ENCODE data around the gene CBLN3. TPM values are rescaled to one million over a fixed set of nuclear protein-coding genes. Genes with fewer than 3 reads are reported as not detected.

The CBLN3 gene
- total RNA-seq, 1 donor from 2014 or later, result 2.4 TPM

DNA sequence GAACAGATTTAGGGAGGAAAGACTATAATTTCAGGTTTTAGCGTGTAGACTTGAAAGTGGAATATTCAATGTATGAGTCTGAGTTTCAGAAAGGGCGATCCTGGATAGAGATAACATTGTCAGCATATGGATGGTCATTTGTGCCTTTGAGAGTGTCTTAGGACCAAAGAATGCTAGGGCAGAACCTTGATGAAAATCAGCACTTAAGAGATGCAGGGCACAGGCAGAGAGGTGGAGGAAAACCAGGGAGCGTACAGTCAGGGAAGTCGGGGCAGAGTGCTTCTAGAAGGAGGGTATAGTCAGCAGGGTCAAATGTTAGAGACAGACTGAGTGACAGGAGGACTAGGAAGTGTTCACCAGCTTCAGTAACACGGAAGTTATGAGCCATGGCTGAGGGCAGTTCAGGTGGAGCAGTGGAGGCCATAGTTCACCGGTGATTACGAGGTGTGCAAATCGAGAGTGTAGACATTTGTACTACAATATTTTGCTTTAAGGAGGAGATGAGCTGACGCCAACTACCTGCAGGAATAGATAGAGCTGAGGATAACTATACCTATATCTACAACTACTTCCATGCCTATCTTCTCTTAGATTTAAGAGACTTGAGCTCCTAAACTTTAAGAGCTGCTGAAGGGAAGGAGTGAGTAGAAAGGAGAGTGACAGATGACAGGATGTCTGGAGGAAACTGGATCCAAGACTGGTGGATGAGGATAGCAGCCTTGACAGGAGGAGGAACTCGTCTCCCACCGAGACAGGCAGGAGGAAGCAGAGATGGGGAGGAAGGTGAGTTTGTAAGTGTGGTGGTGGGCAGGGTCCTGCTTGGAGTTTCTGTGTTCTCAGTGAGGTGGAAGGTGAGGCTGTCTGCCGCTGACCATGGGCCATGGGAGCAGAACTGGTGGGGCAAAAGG is 6.5 kb downstream of the CBLN3 start:
- H3K27ac Mint-ChIP-seq, result no peak overlapping the region
- peaks cover 4% of the 10 kb centered on the region for H3K4me1 Mint-ChIP-seq (ENCODE audit: unreplicated experiment)
- H3K9me3 Mint-ChIP-seq, result no peaks in the 10 kb centered on the region
- no peak overlapping the region for H3K4me3 Mint-ChIP-seq
- TF ChIP-seq CTCF (conservative IDR thresholded peaks at IDR 0.05), result no peak
- H3K27me3 Mint-ChIP-seq, result no peaks in the 10 kb centered on the region
- H3K36me3 Mint-ChIP-seq, result no peaks in the 10 kb centered on the region
- no peak for DNase-seq (ENCODE audit: extremely low spot score, unreplicated experiment)

GRCh38 chr14:24422261-24422660 is 7.2 kb downstream of the CBLN3 start:
- Mint-ChIP-seq H3K4me1 (ENCODE audit: unreplicated experiment) (peaks cover 4% of the 10 kb centered on the region), H3K27ac (no peak overlapping the region), H3K4me3 (no peak overlapping the region), H3K9me3 (no peaks in the 10 kb centered on the region), H3K36me3 (no peaks in the 10 kb centered on the region), H3K27me3 (no peaks in the 10 kb centered on the region)
- TF ChIP-seq CTCF (conservative IDR thresholded peaks at IDR 0.05), result no peak
- DNase-seq (ENCODE audit: extremely low spot score, unreplicated experiment), result no peak

DNA sequence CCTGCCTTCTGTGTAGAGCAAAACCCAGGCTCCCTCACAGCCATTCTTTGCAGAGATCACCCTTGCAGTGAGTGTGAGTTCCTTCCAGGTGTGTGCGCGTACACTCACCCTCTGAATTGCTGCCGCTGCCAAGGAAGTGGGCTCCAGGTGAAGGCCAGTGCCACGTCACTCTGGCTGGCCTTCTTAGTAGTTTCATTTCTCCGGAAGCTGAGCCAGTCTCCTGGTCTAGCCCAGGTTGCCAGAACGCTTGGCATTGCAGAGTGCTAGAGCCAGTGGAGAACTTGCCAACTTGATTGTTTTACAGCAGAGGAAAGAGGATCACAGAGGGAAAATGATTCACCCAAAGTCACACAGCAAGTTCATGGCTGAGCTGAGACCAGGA is 11.0 kb downstream of the CBLN3 start:
- H3K4me3 Mint-ChIP-seq, result no peak overlapping the region
- peaks cover 3% of the 10 kb centered on the region for H3K36me3 Mint-ChIP-seq
- no peak overlapping the region for H3K27ac Mint-ChIP-seq
- TF ChIP-seq CTCF (conservative IDR thresholded peaks at IDR 0.05), result no peak
- H3K27me3 Mint-ChIP-seq, result no peaks in the 10 kb centered on the region
- H3K4me1 Mint-ChIP-seq (ENCODE audit: unreplicated experiment), result no peaks in the 10 kb centered on the region
- no peaks in the 10 kb centered on the region for H3K9me3 Mint-ChIP-seq
- DNase-seq (ENCODE audit: extremely low spot score, unreplicated experiment), result no peak

GRCh38 chr14:24417832-24418491 is 11.5 kb downstream of the CBLN3 start:
- H3K36me3 Mint-ChIP-seq, result peaks cover 4% of the 10 kb centered on the region
- no peaks in the 10 kb centered on the region for H3K27me3 Mint-ChIP-seq
- H3K4me3 Mint-ChIP-seq, result no peak overlapping the region
- DNase-seq (ENCODE audit: extremely low spot score, unreplicated experiment), result no peak
- no peaks in the 10 kb centered on the region for H3K9me3 Mint-ChIP-seq
- no peak for TF ChIP-seq CTCF (conservative IDR thresholded peaks at IDR 0.05)
- no peak overlapping the region for H3K27ac Mint-ChIP-seq
- H3K4me1 Mint-ChIP-seq (ENCODE audit: unreplicated experiment), result no peaks in the 10 kb centered on the region

GRCh38 chr14:24416932-24417619 is 12.4 kb downstream of the CBLN3 start:
- Mint-ChIP-seq H3K27ac (no peak overlapping the region), H3K4me3 (no peak overlapping the region), H3K9me3 (no peaks in the 10 kb centered on the region), H3K27me3 (no peaks in the 10 kb centered on the region), H3K36me3 (peaks cover 12% of the 10 kb centered on the region), H3K4me1 (ENCODE audit: unreplicated experiment) (no peaks in the 10 kb centered on the region)
- no peak for DNase-seq (ENCODE audit: extremely low spot score, unreplicated experiment)
- TF ChIP-seq CTCF (conservative IDR thresholded peaks at IDR 0.05), result no peak
